ENCODE data around the gene COA5. TPM values are rescaled to one million over a fixed set of nuclear protein-coding genes. Genes with fewer than 3 reads are reported as not detected.

COA5 gene
- polyA plus RNA-seq, 1 of the 3 experiments (the other 2 are of a cell fraction), result 40.3 TPM

- TF ChIP-seq TAF1 (IDR thresholded peaks at IDR 0.05; ENCODE audit: borderline replicate concordance, low read depth, low read length) (no peak), USF1 (IDR thresholded peaks at IDR 0.05; ENCODE audit: borderline replicate concordance, low read depth) (no peak), TCF12 (IDR thresholded peaks at IDR 0.05) (no peak), NRF1 (IDR thresholded peaks at IDR 0.05; ENCODE audit: low read depth, low read length) (no peak), RAD21 (IDR thresholded peaks at IDR 0.05; ENCODE audit: low read length) (no peak), MEF2A (IDR thresholded peaks at IDR 0.05; ENCODE audit: borderline replicate concordance, low read depth) (no peak), RCOR1 (IDR thresholded peaks at IDR 0.05; ENCODE audit: low read length) (no peak), FOSL2 (IDR thresholded peaks at IDR 0.05; ENCODE audit: borderline replicate concordance, low read depth) (no peak), RXRA (IDR thresholded peaks at IDR 0.05; ENCODE audit: borderline replicate concordance, low read depth) (no peak), FOXM1 (IDR thresholded peaks at IDR 0.05; ENCODE audit: low read depth) (no peak), MXI1 (IDR thresholded peaks at IDR 0.05; ENCODE audit: low read depth, low read length) (no peak), SMC3 (IDR thresholded peaks at IDR 0.05; ENCODE audit: low read depth, low read length) (no peak), JUND (IDR thresholded peaks at IDR 0.05) (no peak), CHD2 (IDR thresholded peaks at IDR 0.05; ENCODE audit: low read length, partially characterized antibody) (no peak), NFIC (IDR thresholded peaks at IDR 0.05; ENCODE audit: borderline replicate concordance) (no peak), SIN3A (IDR thresholded peaks at IDR 0.05; ENCODE audit: borderline replicate concordance, low read depth, low read length) (no peak)
- no peaks in the 10 kb centered on the region for H4K20me1 ChIP-seq (ENCODE audit: insufficient read depth)
- CTCF ChIA-PET, result interaction anchor here (1.0 to 3.0 kb wide), 4 partner anchors 13 to 171 kb away, joined by 3 to 9 read pairs (median 4); no protein-coding TSS in a partner anchor
- no peaks in the 10 kb centered on the region for H3K27me3 ChIP-seq (ENCODE audit: insufficient read depth)
- POLR2A ChIA-PET, result no interaction called here
- H2AFZ ChIP-seq (ENCODE audit: low read depth), result no peak overlapping the region
- H3K79me2 ChIP-seq (ENCODE audit: insufficient read depth), result no peaks in the 10 kb centered on the region
- peaks cover 7 to 9% of the 10 kb centered on the region in 2 experiments; a peak in 2 of 4 replicates for H3K4me1 ChIP-seq (ENCODE audit: control insufficient read depth in 1 of 2, insufficient read depth in 2 of 2, low read depth in 1 of 2, low read length in 1 of 2)
- H3F3A ChIP-seq (replicated peaks; ENCODE audit: insufficient read depth), result peaks cover 8% of the 10 kb centered on the region
- no peak for DNase-seq
- H3K9me3 ChIP-seq, result no peaks in the 10 kb centered on the region
- no peak overlapping the region; a peak in 1 of 4 replicates for H3K27ac ChIP-seq (ENCODE audit: low read depth in 2 of 2, low read length in 1 of 2)
- H3K36me3 ChIP-seq (replicated peaks in 1 of 2; ENCODE audit: control insufficient read depth in 1 of 2, insufficient read depth in 2 of 2, low read length in 1 of 2), result peaks cover 8 to 50% of the 10 kb centered on the region in 2 experiments
- no peaks in the 10 kb centered on the region for H3K9me2 ChIP-seq
- no peak overlapping the region for H3K4me3 ChIP-seq (ENCODE audit: low read depth in 2 of 2, low read length in 1 of 2)
- 89% methylated on average over 4 of the region's 5 CpGs for WGBS (ENCODE audit: low lambda C conversion rate)
- no peak overlapping the region for H3K4me2 ChIP-seq
- no peak overlapping the region for H3K9ac ChIP-seq
These were observed 51.8 kb downstream of the COA5 start for GRCh38 chr2:98556344-98557033.

- 98% methylated on average over 5 of the region's 8 CpGs for WGBS (ENCODE audit: low lambda C conversion rate)
- H4K20me1 ChIP-seq (ENCODE audit: insufficient read depth), result no peaks in the 10 kb centered on the region
- peaks cover 8 to 50% of the 10 kb centered on the region in 2 experiments for H3K36me3 ChIP-seq (replicated peaks in 1 of 2; ENCODE audit: control insufficient read depth in 1 of 2, insufficient read depth in 2 of 2, low read length in 1 of 2)
- no peak overlapping the region for H3K4me3 ChIP-seq (ENCODE audit: low read depth in 2 of 2, low read length in 1 of 2)
- H3K4me2 ChIP-seq, result no peak overlapping the region
- H2AFZ ChIP-seq (ENCODE audit: low read depth), result no peak overlapping the region
- no peaks in the 10 kb centered on the region for H3K9me3 ChIP-seq
- POLR2A ChIA-PET, result no interaction called here
- H3K27ac ChIP-seq (ENCODE audit: low read depth in 2 of 2, low read length in 1 of 2), result no peak overlapping the region
- no peaks in the 10 kb centered on the region for H3K79me2 ChIP-seq (ENCODE audit: insufficient read depth)
- no peak overlapping the region for H3K9ac ChIP-seq
- no peaks in the 10 kb centered on the region for H3K27me3 ChIP-seq (ENCODE audit: insufficient read depth)
- CTCF ChIA-PET, result interaction anchor here (3.0 kb wide), 1 partner anchor 13 kb away, joined by 9 read pairs; no protein-coding TSS in a partner anchor
- no peaks in the 10 kb centered on the region for H3K9me2 ChIP-seq
- peaks cover 7% of the 10 kb centered on the region in 2 experiments; a peak in 2 of 4 replicates for H3K4me1 ChIP-seq (ENCODE audit: control insufficient read depth in 1 of 2, insufficient read depth in 2 of 2, low read depth in 1 of 2, low read length in 1 of 2)
- peaks cover 8% of the 10 kb centered on the region for H3F3A ChIP-seq (replicated peaks; ENCODE audit: insufficient read depth)
- no peak for DNase-seq
- TF ChIP-seq MAX (IDR thresholded peaks at IDR 0.05; ENCODE audit: low read depth), result no peak
- no peak for TF ChIP-seq REST (IDR thresholded peaks at IDR 0.05; ENCODE audit: low read depth, low read length)
- TF ChIP-seq FOXJ3 (CRISPR knock-in tag; IDR thresholded peaks at IDR 0.05), result no peak
- no peak for TF ChIP-seq FOXM1 (IDR thresholded peaks at IDR 0.05; ENCODE audit: low read depth)
- no peak for TF ChIP-seq RCOR1 (IDR thresholded peaks at IDR 0.05; ENCODE audit: low read length)
- no peak for TF ChIP-seq GABPA (IDR thresholded peaks at IDR 0.05; ENCODE audit: low read depth)
- TF ChIP-seq POLR2AphosphoS5 (IDR thresholded peaks at IDR 0.05; ENCODE audit: low read depth, low read length), result no peak
- no peak for TF ChIP-seq FOSL2 (IDR thresholded peaks at IDR 0.05; ENCODE audit: borderline replicate concordance, low read depth)
- no peak for TF ChIP-seq TCF12 (IDR thresholded peaks at IDR 0.05)
- TF ChIP-seq NRF1 (IDR thresholded peaks at IDR 0.05; ENCODE audit: low read depth, low read length), result no peak
- no peak for TF ChIP-seq MXI1 (IDR thresholded peaks at IDR 0.05; ENCODE audit: low read depth, low read length)
- no peak for TF ChIP-seq RXRA (IDR thresholded peaks at IDR 0.05; ENCODE audit: borderline replicate concordance, low read depth)
- no peak for TF ChIP-seq CTCF (IDR thresholded peaks at IDR 0.05)
- no peak for TF ChIP-seq JUND (IDR thresholded peaks at IDR 0.05)
These were observed 52.6 kb downstream of the COA5 start for GRCh38 chr2:98555696-98556095.
